WTC11 (cell line): ENCODE data around the gene SEMA3D.

ENCODE experiments used
- ELF4 ChIP-seq: sonication (generic); formaldehyde crosslinking; IDR thresholded peaks from 2 replicates; pipeline ENCODE4 v1.8.1; 2022; ENCODE audit warnings: low read depth, mild to moderate bottlenecking, moderate library complexity, missing genetic modification reagents
- JAZF1 ChIP-seq: fragments of 250-450 bp; sonication (Bioruptor Pico); IDR thresholded peaks from 2 replicates; pipeline ENCODE4 v1.9.0; 2021; ENCODE audit warnings: moderate library complexity, mild to moderate bottlenecking, inconsistent platforms
- SP1 ChIP-seq: sonication (generic); formaldehyde crosslinking; conservative IDR thresholded peaks from 2 replicates; pipeline ENCODE4 v1.8.1; 2022; ENCODE audit warnings: missing genetic modification reagents
- TP53 ChIP-seq: sonication (generic); formaldehyde crosslinking; IDR thresholded peaks from 2 replicates; pipeline ENCODE4 v1.8.1; 2023; ENCODE audit warnings: mild to moderate bottlenecking, missing genetic modification reagents
- TF ChIP-seq, protein P1 (sequence below): fragments of 200-600 bp; IDR thresholded peaks from 2 replicates; pipeline ENCODE4 v1.8.0; 2022; ENCODE audit warnings: antibody characterized with exemption
- TF ChIP-seq, protein P2 (sequence below): sonication (generic); formaldehyde crosslinking; IDR thresholded peaks from 2 replicates; pipeline ENCODE4 v1.8.0; 2022; ENCODE audit warnings: mild to moderate bottlenecking, missing genetic modification reagents
- TF ChIP-seq, protein P3 (sequence below): sonication (generic); formaldehyde crosslinking; IDR thresholded peaks from 2 replicates; pipeline ENCODE4 v1.8.1; 2023; ENCODE audit warnings: mild to moderate bottlenecking, moderate library complexity, missing genetic modification reagents
- TF ChIP-seq, protein P4 (sequence below): sonication (generic); formaldehyde crosslinking; IDR thresholded peaks from 2 replicates; pipeline ENCODE4 v1.8.0; 2022; ENCODE audit warnings: mild to moderate bottlenecking, missing genetic modification reagents

DNA sequence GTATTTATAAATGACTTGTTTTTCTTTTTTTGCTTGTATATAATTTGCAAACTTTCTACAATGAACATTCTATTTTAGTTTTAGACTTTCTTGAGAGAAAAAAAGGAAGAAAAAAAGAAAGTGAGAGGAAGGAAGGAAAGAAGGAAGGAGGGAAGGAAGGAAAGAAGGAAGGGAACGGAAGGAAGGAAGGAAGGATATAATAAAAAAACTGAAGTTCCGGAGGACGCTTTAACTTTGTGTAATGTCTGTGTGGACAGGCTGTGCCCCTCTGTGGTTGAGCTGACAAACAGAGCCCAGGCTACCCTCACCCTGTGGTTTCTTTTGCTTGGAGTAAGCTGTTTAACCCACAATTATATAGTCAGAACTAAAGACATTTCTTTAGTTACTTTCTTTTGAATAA lies 108.7 kb downstream of the SEMA3D start:
- TF ChIP-seq, protein P1, sequence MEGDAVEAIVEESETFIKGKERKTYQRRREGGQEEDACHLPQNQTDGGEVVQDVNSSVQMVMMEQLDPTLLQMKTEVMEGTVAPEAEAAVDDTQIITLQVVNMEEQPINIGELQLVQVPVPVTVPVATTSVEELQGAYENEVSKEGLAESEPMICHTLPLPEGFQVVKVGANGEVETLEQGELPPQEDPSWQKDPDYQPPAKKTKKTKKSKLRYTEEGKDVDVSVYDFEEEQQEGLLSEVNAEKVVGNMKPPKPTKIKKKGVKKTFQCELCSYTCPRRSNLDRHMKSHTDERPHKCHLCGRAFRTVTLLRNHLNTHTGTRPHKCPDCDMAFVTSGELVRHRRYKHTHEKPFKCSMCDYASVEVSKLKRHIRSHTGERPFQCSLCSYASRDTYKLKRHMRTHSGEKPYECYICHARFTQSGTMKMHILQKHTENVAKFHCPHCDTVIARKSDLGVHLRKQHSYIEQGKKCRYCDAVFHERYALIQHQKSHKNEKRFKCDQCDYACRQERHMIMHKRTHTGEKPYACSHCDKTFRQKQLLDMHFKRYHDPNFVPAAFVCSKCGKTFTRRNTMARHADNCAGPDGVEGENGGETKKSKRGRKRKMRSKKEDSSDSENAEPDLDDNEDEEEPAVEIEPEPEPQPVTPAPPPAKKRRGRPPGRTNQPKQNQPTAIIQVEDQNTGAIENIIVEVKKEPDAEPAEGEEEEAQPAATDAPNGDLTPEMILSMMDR: no peak
- TF ChIP-seq, protein P2, sequence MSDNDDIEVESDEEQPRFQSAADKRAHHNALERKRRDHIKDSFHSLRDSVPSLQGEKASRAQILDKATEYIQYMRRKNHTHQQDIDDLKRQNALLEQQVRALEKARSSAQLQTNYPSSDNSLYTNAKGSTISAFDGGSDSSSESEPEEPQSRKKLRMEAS: no peak
- TF ChIP-seq, protein P3, sequence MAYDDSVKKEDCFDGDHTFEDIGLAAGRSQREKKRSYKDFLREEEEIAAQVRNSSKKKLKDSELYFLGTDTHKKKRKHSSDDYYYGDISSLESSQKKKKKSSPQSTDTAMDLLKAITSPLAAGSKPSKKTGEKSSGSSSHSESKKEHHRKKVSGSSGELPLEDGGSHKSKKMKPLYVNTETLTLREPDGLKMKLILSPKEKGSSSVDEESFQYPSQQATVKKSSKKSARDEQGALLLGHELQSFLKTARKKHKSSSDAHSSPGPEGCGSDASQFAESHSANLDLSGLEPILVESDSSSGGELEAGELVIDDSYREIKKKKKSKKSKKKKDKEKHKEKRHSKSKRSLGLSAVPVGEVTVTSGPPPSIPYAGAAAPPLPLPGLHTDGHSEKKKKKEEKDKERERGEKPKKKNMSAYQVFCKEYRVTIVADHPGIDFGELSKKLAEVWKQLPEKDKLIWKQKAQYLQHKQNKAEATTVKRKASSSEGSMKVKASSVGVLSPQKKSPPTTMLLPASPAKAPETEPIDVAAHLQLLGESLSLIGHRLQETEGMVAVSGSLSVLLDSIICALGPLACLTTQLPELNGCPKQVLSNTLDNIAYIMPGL (CRISPR knock-in tag): no peak
- TF ChIP-seq TP53 (CRISPR knock-in tag): no peak
- no peak for TF ChIP-seq ELF4
- no peak for TF ChIP-seq SP1 (CRISPR knock-in tag)
- TF ChIP-seq, protein P4, sequence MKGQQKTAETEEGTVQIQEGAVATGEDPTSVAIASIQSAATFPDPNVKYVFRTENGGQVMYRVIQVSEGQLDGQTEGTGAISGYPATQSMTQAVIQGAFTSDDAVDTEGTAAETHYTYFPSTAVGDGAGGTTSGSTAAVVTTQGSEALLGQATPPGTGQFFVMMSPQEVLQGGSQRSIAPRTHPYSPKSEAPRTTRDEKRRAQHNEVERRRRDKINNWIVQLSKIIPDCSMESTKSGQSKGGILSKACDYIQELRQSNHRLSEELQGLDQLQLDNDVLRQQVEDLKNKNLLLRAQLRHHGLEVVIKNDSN (CRISPR knock-in tag): no peak
- TF ChIP-seq JAZF1 (CRISPR knock-in tag): no peak
